ENCODE data around the gene CAMK4.
A peak's percentile ranks its signal among the peaks of the same experiment; 100 is the strongest.
"Not testable (repeated sequence)": the region's sequence is repeated elsewhere in the genome, so short reads cannot be mapped to it uniquely, and the experiment has no call there.

Gene CAMK4

DNA sequence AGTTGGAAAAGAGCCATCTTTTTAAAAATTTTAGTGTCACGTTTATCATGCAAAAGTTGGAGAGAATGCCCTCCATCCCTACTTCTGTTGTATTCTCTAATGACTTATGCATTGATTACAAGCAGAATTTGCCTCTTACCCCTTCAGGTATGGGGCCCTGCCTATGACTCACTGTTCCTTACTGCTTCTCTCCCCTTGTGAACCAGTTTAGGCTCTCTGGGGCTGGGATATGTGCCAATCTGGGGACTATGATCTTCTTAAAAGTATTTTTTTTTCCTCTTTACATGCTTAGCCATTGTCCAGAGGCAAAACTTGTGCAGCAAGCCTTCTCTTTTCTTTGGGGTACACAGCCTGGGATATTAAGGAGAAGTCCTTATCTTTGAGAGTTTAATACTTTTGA, 37.4 kb downstream of the CAMK4 start:
- no peak for DNase-seq

GRCh38 chr5:111262153-111262552, 38.0 kb downstream of the CAMK4 start:
- no peak for DNase-seq

GRCh38 chr5:111262815-111263214, 38.6 kb downstream of the CAMK4 start:
- no peak for DNase-seq

- DNase-seq, result no peak
Observed at GRCh38 chr5:111266491-111266890, 42.3 kb downstream of the CAMK4 start.

DNA sequence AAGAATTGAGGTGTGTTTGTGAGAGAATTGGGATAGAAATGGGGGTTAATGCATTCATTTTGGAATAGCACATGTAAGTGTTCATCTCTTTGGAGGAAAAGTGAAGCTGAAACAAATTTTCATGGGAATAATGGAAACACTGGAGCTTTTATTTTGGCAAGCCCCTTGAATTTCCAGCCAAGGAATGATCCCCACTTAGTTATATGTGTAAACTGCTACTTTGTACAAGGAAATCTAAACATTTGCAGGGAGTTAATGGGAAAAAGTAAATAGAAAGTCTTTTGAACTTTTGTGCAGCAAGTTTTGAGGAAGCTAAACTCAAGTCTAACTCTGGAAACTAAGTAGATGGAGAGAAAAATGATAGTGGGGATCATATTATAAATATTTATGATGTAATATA, 44.1 kb downstream of the CAMK4 start:
- no peak for DNase-seq

GRCh38 chr5:111271885-111272284, 47.7 kb downstream of the CAMK4 start:
- DNase-seq, result no peak

GRCh38 chr5:111277061-111277460, 52.9 kb downstream of the CAMK4 start:
- no peak for DNase-seq

DNA sequence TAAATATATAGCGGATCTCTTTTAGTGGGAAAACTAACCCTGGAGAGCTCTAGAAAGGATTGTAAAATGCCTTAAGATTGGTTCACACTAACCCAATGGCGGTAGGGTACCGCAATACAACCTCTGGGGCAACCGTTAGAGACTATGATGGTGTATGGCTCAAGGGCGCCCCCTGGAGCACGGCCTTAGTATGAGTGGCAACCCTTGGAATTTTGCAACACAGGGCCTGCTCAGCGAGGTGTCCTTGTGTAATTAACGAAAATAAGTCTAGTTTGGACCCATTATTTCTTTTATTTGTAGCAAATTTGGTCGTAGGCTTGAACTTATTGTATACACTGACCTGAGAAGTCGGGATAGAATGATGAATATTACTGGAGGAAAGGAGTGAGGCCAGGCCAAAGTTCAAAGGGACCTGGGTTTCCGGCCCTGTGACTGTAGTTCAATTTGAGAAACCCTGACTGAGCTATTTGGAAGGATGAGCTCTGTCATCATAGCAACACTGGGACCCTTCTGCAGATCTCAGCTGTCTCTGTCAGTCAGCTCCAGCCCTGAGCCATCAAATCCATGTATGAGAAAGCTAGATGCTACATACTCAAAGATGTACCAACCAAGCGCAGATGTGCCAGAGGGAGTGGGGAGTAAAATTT, 54.8 kb downstream of the CAMK4 start:
- peak; percentile 81 for DNase-seq

DNA sequence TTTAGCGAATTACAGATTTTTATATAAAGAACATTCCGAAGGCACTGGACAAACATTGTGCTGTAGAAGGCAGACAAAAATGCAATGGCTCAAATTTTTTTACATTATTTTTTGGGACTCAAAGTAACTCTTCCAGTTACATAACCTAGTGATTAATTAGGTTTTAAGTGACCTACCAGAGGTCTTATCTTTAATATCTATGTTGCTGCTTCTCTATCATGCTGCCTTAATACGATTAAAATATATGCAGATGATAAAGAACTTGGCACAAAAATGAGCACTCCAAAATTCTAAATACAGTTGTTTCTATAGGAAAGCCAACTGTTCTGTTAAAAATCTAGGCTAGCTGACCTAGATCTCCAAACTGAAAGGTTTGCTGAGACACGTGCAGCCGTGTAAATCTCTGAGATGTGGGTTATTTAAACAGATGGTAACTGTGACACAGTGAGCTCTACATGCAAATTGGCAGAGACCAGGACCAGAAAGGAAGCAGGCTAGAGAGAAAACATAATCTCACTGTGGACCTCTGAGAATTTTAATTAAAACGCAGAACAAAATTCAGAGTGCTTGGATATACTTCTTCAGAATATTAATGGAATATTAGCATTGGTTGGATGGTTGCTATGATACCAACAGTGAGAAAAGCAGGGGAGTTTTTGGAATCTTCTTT, 56.2 kb downstream of the CAMK4 start:
- DNase-seq, result no peak

DNA sequence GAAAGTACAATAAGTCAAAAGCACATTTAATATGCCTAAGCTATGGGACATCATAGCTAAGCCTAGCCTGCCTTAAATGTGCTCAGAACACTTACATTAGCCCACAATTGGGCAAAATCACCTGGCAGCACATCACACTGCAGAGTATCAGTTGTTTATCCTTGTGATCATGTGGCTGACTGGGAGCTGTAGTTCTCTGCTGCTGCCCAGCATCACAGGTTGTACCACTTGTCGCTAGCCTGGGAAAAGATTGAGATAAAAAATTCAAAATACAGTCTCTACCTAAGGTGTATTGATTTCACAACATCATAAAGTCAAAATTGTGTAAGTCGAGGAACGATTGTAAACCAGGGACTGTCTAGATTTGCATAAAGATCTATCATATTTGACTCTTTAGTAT, 58.6 kb downstream of the CAMK4 start:
- no peak for DNase-seq

DNA sequence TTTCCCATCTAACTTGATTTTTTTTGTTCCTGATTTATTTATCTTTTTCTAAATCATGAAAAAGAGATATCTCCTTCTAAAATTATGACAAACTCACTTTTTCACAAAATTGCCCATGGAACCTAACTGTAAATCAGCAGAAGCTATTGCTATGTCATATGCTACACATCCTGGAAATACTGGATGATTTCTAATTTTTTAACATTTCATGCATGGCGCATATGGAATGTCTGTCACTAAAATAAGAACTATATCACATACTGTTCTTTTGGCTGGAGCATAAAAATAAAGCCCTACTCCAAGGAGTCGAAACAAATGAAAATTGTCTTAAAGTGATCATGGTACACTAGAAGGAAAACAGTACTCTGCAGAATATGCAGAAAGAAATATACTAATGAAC, 60.6 kb downstream of the CAMK4 start:
- no peak for DNase-seq

GRCh38 chr5:111294551-111294950, 70.4 kb downstream of the CAMK4 start:
- no peak for DNase-seq

GRCh38 chr5:111295649-111296048, 71.5 kb downstream of the CAMK4 start:
- no peak for DNase-seq

- DNase-seq, result no peak
Observed at GRCh38 chr5:111296570-111296969, 72.4 kb downstream of the CAMK4 start.

GRCh38 chr5:111299067-111299481, 74.9 kb downstream of the CAMK4 start:
- no peak for DNase-seq

- peak; percentile 37 for DNase-seq
Observed at GRCh38 chr5:111299831-111300432, 75.7 kb downstream of the CAMK4 start.

DNA sequence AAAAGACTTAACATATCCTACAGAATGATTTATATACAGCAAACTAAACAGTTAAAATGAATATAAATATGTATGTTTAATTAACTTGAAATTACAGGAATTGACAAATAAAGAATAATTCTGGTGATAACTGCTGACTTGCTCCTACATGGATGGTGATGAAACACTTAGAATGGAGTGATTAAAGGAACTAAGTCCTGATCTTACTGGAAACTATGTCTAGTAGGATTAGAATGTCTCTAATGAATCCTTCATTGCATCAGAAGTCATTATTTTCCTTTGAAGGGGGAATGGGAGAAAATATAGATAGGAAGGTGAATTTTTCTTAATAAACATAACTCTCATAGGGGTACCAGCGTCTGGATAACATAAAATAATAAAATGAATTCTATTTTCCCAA, 77.1 kb downstream of the CAMK4 start:
- DNase-seq, result no peak

GRCh38 chr5:111302043-111302442, 77.9 kb downstream of the CAMK4 start:
- not testable (repeated sequence) for DNase-seq

- no peak for DNase-seq
Observed at GRCh38 chr5:111308951-111309350, 84.8 kb downstream of the CAMK4 start.

- no peak for DNase-seq
Observed at GRCh38 chr5:111309384-111309783, 85.2 kb downstream of the CAMK4 start.

DNA sequence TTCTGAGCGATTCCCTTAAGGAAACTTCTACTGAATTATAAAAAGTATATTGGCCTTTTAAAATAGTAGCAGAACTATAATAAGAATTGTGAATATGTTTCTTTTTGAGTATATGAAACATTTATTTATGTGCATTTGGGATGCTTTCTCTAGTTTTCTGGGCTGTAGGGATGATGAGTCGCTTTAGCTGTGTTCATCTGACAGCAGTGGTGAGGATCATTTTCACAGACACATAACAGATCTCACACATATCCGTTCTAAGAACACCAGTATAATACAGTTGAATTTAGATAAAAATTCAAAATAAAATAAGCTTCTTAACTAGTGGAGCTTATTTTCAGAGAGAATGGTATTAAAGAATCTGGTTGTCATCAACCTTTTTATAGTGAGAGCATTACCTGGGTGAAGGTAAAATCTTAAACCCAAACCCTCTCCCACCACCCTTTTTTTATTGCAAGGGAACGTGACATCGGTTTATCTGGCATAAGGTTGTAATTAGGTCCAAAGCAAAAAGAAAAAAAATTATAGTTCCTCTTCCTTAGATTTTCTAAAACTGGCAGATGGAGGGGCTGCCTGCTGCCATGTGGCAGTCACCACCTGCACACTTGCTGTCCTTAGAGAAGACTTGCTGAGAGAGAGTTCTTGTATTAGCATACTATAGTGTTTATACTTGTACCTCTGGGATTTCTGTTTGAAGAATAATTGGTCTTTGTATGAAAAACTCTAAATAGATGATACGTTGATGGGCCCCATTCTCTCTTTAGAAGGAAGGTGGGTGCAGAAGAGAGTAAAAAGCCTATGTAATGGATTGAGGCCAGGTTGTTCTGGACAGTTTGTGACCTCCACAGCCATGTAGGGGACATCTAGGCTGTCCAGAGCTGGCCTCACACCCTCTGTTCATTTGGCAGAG, 86.8 kb downstream of the CAMK4 start:
- DNase-seq, result no peak

- DNase-seq, result peak; percentile 10
Observed at GRCh38 chr5:111311666-111312065, 87.5 kb downstream of the CAMK4 start.

- DNase-seq, result peak; percentile 72
Observed at GRCh38 chr5:111313017-111313724, 89.0 kb downstream of the CAMK4 start.

All from activated CD4-positive, alpha-beta T cell treated with anti-CD3 and anti-CD28 coated beads, Interleukin-10, Interleukin-2, amounts not matched to agents 100 ng/mL and 50 ng/mL, durations not matched to agents 16 hours and 8 hours (primary cell).